ENCODE results near the gene AGAP1.

DNA sequence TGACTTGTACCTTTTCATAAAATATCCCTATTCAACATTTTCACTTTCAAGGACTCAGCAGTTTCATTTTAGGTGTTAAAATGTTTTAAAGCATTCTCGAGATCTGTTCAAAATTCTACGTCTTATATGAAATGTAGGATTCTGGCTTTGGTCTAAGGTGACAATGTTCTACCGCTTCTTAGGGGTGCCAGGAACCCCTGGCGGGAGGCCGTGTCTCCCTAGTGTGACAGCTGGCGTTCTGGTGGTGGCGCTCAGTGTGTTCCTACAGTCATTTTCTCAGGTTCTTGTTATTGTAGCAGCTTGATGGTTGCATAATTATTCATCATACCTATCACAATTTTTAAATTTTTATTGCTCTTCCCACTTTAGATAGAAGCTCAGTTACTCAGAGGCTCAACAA lies 204.6 kb downstream of the AGAP1 start:
- TF ChIP-seq RAD21 (conservative IDR thresholded peaks at IDR 0.05) (no peak), EP300 (conservative IDR thresholded peaks at IDR 0.05; ENCODE audit: poor library complexity, severe bottlenecking) (no peak), REST (IDR thresholded peaks at IDR 0.05; ENCODE audit: borderline replicate concordance) (no peak), POLR2AphosphoS5 (IDR thresholded peaks at IDR 0.05) (no peak), SMC3 (conservative IDR thresholded peaks at IDR 0.05; ENCODE audit: poor library complexity) (no peak), EZH2 (IDR thresholded peaks at IDR 0.05; ENCODE audit: borderline replicate concordance, insufficient read depth, low read length, poor library complexity, severe bottlenecking) (no peak)
- TF ChIP-seq, protein P1, sequence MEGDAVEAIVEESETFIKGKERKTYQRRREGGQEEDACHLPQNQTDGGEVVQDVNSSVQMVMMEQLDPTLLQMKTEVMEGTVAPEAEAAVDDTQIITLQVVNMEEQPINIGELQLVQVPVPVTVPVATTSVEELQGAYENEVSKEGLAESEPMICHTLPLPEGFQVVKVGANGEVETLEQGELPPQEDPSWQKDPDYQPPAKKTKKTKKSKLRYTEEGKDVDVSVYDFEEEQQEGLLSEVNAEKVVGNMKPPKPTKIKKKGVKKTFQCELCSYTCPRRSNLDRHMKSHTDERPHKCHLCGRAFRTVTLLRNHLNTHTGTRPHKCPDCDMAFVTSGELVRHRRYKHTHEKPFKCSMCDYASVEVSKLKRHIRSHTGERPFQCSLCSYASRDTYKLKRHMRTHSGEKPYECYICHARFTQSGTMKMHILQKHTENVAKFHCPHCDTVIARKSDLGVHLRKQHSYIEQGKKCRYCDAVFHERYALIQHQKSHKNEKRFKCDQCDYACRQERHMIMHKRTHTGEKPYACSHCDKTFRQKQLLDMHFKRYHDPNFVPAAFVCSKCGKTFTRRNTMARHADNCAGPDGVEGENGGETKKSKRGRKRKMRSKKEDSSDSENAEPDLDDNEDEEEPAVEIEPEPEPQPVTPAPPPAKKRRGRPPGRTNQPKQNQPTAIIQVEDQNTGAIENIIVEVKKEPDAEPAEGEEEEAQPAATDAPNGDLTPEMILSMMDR (IDR thresholded peaks at IDR 0.05; ENCODE audit: poor library complexity, severe bottlenecking) = no peak

Data from neural cell (in vitro differentiated cells).